Vagina (tissue), 2 donors: ENCODE results near the gene SLMAP. TPM values are rescaled to one million over a fixed set of nuclear protein-coding genes. Genes with fewer than 3 reads are reported as not detected.

Experiments
- DNase-seq, 2 donors: peaks; one replicate each; pipeline ENCODE4 v3.0.0-alpha.2; 2017; ENCODE audit errors: extremely low spot score in 2 of 2
- H3K27ac ChIP-seq: fragments of 200-600 bp; sonication (generic); one replicate; pipeline ENCODE4 v1.5.1; 2019
- H3K27me3 ChIP-seq: fragments of 200-600 bp; sonication (generic); one replicate; pipeline ENCODE4 v1.5.1; 2019
- H3K36me3 ChIP-seq, 2 donors: fragments of 200-600 bp; sonication (generic); one replicate each; pipeline ENCODE4 v1.5.1; 2017 to 2019
- H3K4me1 ChIP-seq: fragments of 200-600 bp; sonication (generic); one replicate; pipeline ENCODE4 v1.5.1; 2019
- H3K4me3 ChIP-seq, 2 donors: fragments of 200-600 bp; sonication (generic); 1 replicate in 1 of 2; 2 replicates in 1 of 2; pipeline ENCODE4 v1.5.1; 2016 to 2019
- H3K9me3 ChIP-seq: fragments of 200-600 bp; sonication (generic); one replicate; pipeline ENCODE4 v1.5.1; 2019
- POLR2A ChIP-seq, 2 donors: fragments of 450-650 bp; IDR thresholded peaks; one replicate each; pipeline ENCODE4 v1.6.1; 2017; ENCODE audit warnings: antibody characterized with exemption in 2 of 2, mild to moderate bottlenecking in 2 of 2, moderate library complexity in 2 of 2
- POLR2AphosphoS5 ChIP-seq, 2 donors: sonication (generic); formaldehyde crosslinking; IDR thresholded peaks; one replicate each; pipeline ENCODE4 v1.9.0; 2017; ENCODE audit warnings: antibody characterized with exemption in 2 of 2, mild to moderate bottlenecking in 2 of 2, low read depth in 1 of 2; ENCODE audit not compliant: insufficient read depth in 1 of 2
- intact Hi-C: fragments of 100-400 bp; cut with DNase I; formaldehyde crosslinking; loops from one replicate; pipeline ENCODE4 v1.15.1; 2023
- total RNA-seq: library from RNA; depleted of rRNA; stranded (reverse); fragments of >200 nt; gene quantifications from one replicate; pipeline ENCODE4 v1.2.3, GENCODE V29; 2016
- TF ChIP-seq, protein P1 (sequence below), 3 experiments: fragments of 450-650 bp in 2 of 3; fragments of 200-600 bp in 1 of 3; sonication (generic) in 1 of 3; IDR thresholded peaks; one replicate each; pipeline ENCODE4 v1.5.1; 2017 to 2019; ENCODE audit warnings: antibody characterized with exemption in 3 of 3, mild to moderate bottlenecking in 2 of 3, moderate library complexity in 2 of 3

The SLMAP gene
- total RNA-seq, 1 donor from 2014 or later = 102 TPM

DNA sequence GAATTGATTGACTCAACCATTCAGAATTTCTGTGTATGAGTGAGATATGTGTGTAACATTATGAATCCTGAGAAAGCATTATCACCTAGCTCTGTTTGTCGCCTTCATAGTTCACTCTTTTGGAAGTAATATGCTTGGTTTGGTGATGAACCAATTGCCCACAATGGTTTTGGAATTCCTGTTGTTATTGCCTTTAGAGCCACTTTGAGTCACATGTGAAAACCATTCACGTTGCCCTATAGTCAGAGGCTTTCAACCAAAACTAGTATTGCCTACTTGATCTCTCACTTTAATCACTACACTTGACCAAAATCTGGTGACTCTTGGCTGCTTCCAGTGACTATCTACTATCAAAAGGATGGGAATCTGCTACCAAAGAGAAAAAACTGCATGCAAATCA lies 173.9 kb downstream of the SLMAP start:
- Histone ChIP-seq H3K36me3 (peaks cover 0 to 15% of the 10 kb centered on the region in 2 donors), H3K27ac (no peak overlapping the region), H3K4me3 (no peak overlapping the region), H3K4me1 (no peaks in the 10 kb centered on the region), H3K9me3 (no peaks in the 10 kb centered on the region), H3K27me3 (no peaks in the 10 kb centered on the region)
- DNase-seq = no peak
- intact Hi-C loops = no loop called here
- TF ChIP-seq, protein P1, sequence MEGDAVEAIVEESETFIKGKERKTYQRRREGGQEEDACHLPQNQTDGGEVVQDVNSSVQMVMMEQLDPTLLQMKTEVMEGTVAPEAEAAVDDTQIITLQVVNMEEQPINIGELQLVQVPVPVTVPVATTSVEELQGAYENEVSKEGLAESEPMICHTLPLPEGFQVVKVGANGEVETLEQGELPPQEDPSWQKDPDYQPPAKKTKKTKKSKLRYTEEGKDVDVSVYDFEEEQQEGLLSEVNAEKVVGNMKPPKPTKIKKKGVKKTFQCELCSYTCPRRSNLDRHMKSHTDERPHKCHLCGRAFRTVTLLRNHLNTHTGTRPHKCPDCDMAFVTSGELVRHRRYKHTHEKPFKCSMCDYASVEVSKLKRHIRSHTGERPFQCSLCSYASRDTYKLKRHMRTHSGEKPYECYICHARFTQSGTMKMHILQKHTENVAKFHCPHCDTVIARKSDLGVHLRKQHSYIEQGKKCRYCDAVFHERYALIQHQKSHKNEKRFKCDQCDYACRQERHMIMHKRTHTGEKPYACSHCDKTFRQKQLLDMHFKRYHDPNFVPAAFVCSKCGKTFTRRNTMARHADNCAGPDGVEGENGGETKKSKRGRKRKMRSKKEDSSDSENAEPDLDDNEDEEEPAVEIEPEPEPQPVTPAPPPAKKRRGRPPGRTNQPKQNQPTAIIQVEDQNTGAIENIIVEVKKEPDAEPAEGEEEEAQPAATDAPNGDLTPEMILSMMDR (IDR thresholded peaks at IDR 0.05) = no peak
- no peak for TF ChIP-seq POLR2AphosphoS5 (IDR thresholded peaks at IDR 0.05; ENCODE audit: insufficient read depth in 1 of 2, low read depth in 1 of 2)
- no peak for TF ChIP-seq POLR2A (IDR thresholded peaks at IDR 0.05)

DNA sequence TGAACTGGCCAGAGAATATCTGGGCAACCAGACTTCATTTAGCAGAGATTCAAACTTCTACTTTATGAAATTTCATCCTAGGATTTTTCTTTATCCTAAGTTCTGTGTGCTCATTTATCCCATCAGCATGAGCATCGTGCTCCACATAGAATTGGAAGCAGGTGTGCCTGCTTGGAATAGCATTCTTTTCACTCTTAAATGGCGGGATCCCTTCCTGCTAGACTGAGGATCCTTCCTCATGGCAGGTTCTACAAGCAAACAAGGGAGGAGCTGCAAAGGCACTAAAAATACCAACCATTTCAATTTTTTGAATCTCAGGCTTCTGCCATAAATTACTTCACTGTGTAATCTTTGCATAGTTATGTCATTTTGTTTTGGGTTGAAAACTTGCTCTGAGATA lies 177.5 kb downstream of the SLMAP start:
- H3K27ac ChIP-seq = no peak overlapping the region
- DNase-seq = no peak
- TF ChIP-seq POLR2AphosphoS5 (IDR thresholded peaks at IDR 0.05; ENCODE audit: insufficient read depth in 1 of 2, low read depth in 1 of 2) = no peak
- TF ChIP-seq, protein P1 (IDR thresholded peaks at IDR 0.05) = no peak
- TF ChIP-seq POLR2A (IDR thresholded peaks at IDR 0.05) = no peak
- intact Hi-C loops = no loop called here
- no peaks in the 10 kb centered on the region for H3K36me3 ChIP-seq
- no peaks in the 10 kb centered on the region for H3K4me1 ChIP-seq
- H3K4me3 ChIP-seq = no peak overlapping the region
- H3K27me3 ChIP-seq = no peaks in the 10 kb centered on the region
- H3K9me3 ChIP-seq = no peaks in the 10 kb centered on the region

DNA sequence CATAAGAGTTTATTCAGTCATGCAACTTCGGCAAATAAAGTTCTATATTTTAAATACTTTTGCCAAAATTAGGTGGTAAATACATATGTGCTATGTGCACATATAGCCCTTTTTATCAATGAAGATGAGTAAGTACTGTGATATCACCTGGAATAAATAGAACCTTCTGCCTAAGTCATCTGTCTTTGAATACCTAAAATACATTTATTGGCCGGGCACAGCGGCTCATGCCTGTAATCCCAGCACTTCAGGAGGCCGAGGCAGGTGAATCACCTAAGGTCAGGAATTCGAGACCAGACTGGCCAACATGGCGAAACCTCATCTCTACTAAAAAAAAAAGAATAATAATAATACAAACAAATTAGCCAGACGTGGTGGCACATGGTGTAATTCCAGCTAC lies 178.3 kb downstream of the SLMAP start:
- H3K4me3 ChIP-seq = no peak overlapping the region
- no peaks in the 10 kb centered on the region for H3K4me1 ChIP-seq
- no peaks in the 10 kb centered on the region for H3K36me3 ChIP-seq
- H3K9me3 ChIP-seq = no peaks in the 10 kb centered on the region
- no peak for TF ChIP-seq POLR2AphosphoS5 (IDR thresholded peaks at IDR 0.05; ENCODE audit: insufficient read depth in 1 of 2, low read depth in 1 of 2)
- TF ChIP-seq, protein P1 (IDR thresholded peaks at IDR 0.05) = no peak
- intact Hi-C loops = no loop called here
- no peak for DNase-seq
- no peak overlapping the region for H3K27ac ChIP-seq
- H3K27me3 ChIP-seq = no peaks in the 10 kb centered on the region

DNA sequence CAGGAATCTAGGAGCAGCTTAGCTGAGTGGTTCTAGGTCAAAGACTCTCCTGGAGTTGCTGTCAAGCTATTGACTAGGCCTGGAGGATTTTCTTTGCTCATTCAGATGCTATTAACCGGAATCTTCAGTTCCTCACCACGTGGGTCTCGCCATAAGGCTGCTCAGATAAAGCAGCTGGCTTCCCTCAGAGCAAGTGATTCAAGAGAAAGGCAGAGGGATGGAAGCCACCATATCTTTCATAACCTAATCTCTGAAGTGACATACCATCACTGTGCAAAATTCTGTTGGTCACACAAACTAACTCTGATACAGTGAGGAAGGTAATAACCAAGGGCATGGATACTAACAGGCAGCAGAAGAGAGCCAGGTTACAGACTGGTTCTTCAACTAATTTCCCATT lies 179.4 kb downstream of the SLMAP start:
- Histone ChIP-seq H3K27me3 (no peaks in the 10 kb centered on the region), H3K27ac (no peak overlapping the region), H3K4me1 (no peaks in the 10 kb centered on the region), H3K9me3 (no peaks in the 10 kb centered on the region), H3K36me3 (no peaks in the 10 kb centered on the region), H3K4me3 (no peak overlapping the region)
- no peak for TF ChIP-seq POLR2A (IDR thresholded peaks at IDR 0.05)
- no peak for TF ChIP-seq POLR2AphosphoS5 (IDR thresholded peaks at IDR 0.05; ENCODE audit: insufficient read depth in 1 of 2, low read depth in 1 of 2)
- TF ChIP-seq, protein P1 (IDR thresholded peaks at IDR 0.05) = no peak
- intact Hi-C loops = no loop called here
- no peak for DNase-seq

DNA sequence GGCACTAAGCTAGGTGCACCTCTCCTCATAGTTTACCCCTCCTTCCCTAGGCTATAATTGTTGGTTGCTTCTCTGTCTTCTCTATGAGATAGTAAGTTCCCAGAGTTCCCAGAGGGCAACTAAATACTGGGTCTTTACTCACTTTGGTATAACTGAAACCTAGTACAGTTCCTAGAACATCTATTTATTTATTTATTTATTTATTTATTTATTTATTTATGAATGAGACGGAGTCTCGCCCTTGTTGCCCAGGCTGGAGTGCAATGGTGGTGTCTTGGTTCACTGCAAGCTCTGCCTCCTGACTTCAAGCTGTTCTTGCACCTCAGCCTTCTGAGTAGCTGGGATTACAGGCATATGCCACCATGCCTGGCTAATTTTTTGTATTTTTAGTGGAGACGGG lies 181.0 kb downstream of the SLMAP start:
- H3K27ac ChIP-seq = no peak overlapping the region
- no peaks in the 10 kb centered on the region for H3K9me3 ChIP-seq
- DNase-seq = no peak
- peaks cover 3% of the 10 kb centered on the region for H3K4me1 ChIP-seq
- no peaks in the 10 kb centered on the region for H3K36me3 ChIP-seq
- TF ChIP-seq POLR2A (IDR thresholded peaks at IDR 0.05) (no peak), POLR2AphosphoS5 (IDR thresholded peaks at IDR 0.05; ENCODE audit: insufficient read depth in 1 of 2, low read depth in 1 of 2) (no peak)
- TF ChIP-seq, protein P1 (IDR thresholded peaks at IDR 0.05) = no peak
- H3K27me3 ChIP-seq = no peaks in the 10 kb centered on the region
- intact Hi-C loops = no loop called here
- no peak overlapping the region for H3K4me3 ChIP-seq
